Measurements from ENCODE around the gene HOXA3. TPM values are rescaled to one million over a fixed set of nuclear protein-coding genes. Genes with fewer than 3 reads are reported as not detected.

The HOXA3 gene
- total and polyA plus RNA-seq, 2 of the 8 experiments (the other 6 are each of a cell fraction or from before 2014, with no cell fraction given) = not detected

GRCh38 chr7:27171637-27172314 lies 19.4 kb upstream of the HOXA3 start (continued):
- no peak for TF ChIP-seq E2F6 (IDR thresholded peaks at IDR 0.05)
- peak; percentile 96 for TF ChIP-seq RNF2 (IDR thresholded peaks at IDR 0.05; ENCODE audit: borderline replicate concordance, low read depth, low read length, missing control alignments, poor library complexity, severe bottlenecking)
- no peak for TF ChIP-seq JUN (IDR thresholded peaks at IDR 0.05; ENCODE audit: low read depth, low read length)
- no peak for TF ChIP-seq NANOG (IDR thresholded peaks at IDR 0.05; ENCODE audit: insufficient read depth, low read depth, low read length, poor library complexity, severe bottlenecking)
- no peak for TF ChIP-seq EGR1 (IDR thresholded peaks at IDR 0.05; ENCODE audit: borderline replicate concordance, low read depth, low read length)
- no peak for TF ChIP-seq RAD21 (IDR thresholded peaks at IDR 0.05 in 1 of 2, conservative IDR thresholded peaks at IDR 0.05 in 1 of 2; ENCODE audit: low read depth in 2 of 2, low read length in 2 of 2)
- no peak for TF ChIP-seq SIX5 (IDR thresholded peaks at IDR 0.05; ENCODE audit: low read depth, low read length)
- TF ChIP-seq SIN3A (conservative IDR thresholded peaks at IDR 0.05 in 1 of 2, IDR thresholded peaks at IDR 0.05 in 1 of 2; ENCODE audit: low read depth in 1 of 2, low read length in 2 of 2) = no peak
- TF ChIP-seq ATF3 (IDR thresholded peaks at IDR 0.05; ENCODE audit: insufficient read depth, low read depth, low read length) = no peak
- no peak for TF ChIP-seq EP300 (IDR thresholded peaks at IDR 0.05; ENCODE audit: borderline replicate concordance in 1 of 2, low read depth in 2 of 2, low read length in 2 of 2)
- no peak for TF ChIP-seq TBP (IDR thresholded peaks at IDR 0.05; ENCODE audit: low read depth, low read length)
- TF ChIP-seq KDM1A (IDR thresholded peaks at IDR 0.05; ENCODE audit: borderline replicate concordance, low read length) = no peak
- no peak for TF ChIP-seq BACH1 (IDR thresholded peaks at IDR 0.05; ENCODE audit: low read length)
- TF ChIP-seq SAP30 (IDR thresholded peaks at IDR 0.05; ENCODE audit: insufficient read depth, insufficient replicate concordance, low read length) = no peak
- peak; percentile 61; the same call in 1 of the 2 replicates for TF ChIP-seq CBX8 (IDR thresholded peaks at IDR 0.05; ENCODE audit: borderline replicate concordance, low read depth, low read length)
- TF ChIP-seq SP2 (IDR thresholded peaks at IDR 0.05; ENCODE audit: low read length) = no peak
- no peak for TF ChIP-seq NRF1 (IDR thresholded peaks at IDR 0.05; ENCODE audit: low read depth, low read length)
- TF ChIP-seq HDAC6 (IDR thresholded peaks at IDR 0.05; ENCODE audit: low read depth, low read length) = no peak
- no peak for TF ChIP-seq KDM4A (IDR thresholded peaks at IDR 0.05; ENCODE audit: low read depth, low read length, severe bottlenecking)
- TF ChIP-seq TCF12 (IDR thresholded peaks at IDR 0.05; ENCODE audit: low read depth, low read length) = 0 out of 2 replicates have a peak, but pooled peaks have one; percentile 28
- no peak for TF ChIP-seq SIRT6 (IDR thresholded peaks at IDR 0.05; ENCODE audit: low read length)
- no peak for TF ChIP-seq HDAC2 (IDR thresholded peaks at IDR 0.05; ENCODE audit: borderline replicate concordance in 1 of 2, low read depth in 2 of 2, low read length in 2 of 2)
